T1000 (cell line): ENCODE results near the gene POU6F1.

Source experiments
- DNase-seq: peaks from one replicate; lab custom pipeline; 2025; ENCODE audit warnings: mixed read lengths; lab: John Stamatoyannopoulos, UW

The POU6F1 gene

GRCh38 chr12:51197736-51198567 is 19.9 kb downstream of the POU6F1 start:
- DNase-seq, result no peak

DNA sequence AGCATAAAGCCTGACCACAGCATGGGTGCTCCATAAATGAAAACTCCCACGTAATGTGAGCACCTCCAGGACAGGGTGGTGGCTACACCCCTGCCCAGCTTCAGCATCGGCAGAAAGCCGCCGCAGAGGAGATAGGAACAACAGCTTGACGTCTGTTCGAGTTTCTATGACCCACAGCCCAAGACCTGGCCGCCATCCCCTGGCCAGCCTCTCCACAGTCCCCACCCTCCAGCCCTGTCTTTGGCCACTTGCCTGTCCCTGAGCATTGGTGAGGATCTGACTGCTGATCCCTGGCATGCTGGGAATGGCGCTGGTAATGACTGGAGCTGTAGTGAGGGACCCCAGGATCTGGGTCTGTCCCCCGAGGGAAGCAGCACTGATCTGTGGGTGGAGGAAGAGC is 21.3 kb downstream of the POU6F1 start:
- no peak for DNase-seq

GRCh38 chr12:51195841-51196240 is 22.0 kb downstream of the POU6F1 start:
- no peak for DNase-seq

GRCh38 chr12:51192284-51192671 is 25.6 kb downstream of the POU6F1 start:
- DNase-seq, result no peak

GRCh38 chr12:51191516-51192283 is 26.2 kb downstream of the POU6F1 start:
- no peak for DNase-seq

GRCh38 chr12:51190820-51191219 is 27.0 kb downstream of the POU6F1 start:
- DNase-seq, result no peak

DNA sequence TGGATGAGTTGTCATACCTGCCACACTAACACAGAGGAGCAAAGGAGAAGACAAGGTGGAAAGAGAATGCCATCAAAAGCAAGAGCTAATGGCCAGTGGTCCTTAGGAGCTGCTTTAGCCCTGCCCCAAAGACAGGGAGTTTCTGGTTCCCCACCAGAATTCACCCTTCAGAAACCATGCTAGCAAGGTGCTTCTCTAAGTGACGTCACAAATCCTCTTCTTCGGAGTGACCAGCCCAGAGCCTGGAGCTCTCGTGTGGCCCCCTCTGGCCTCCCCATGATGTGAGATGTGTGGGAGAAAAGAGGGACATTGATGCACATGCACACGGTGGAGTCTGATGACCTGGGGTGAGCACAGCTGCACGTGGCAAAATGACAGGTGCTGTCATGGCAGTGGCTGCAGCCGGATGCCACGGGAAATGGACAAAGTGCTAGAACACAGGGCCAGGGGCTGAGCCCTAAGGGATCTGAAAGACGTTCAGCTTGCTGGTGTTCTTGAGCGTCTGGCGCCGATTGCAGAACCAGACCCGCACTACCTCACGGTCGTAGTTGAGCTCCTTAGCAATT is 28.0 kb downstream of the POU6F1 start:
- DNase-seq, result no peak

DNA sequence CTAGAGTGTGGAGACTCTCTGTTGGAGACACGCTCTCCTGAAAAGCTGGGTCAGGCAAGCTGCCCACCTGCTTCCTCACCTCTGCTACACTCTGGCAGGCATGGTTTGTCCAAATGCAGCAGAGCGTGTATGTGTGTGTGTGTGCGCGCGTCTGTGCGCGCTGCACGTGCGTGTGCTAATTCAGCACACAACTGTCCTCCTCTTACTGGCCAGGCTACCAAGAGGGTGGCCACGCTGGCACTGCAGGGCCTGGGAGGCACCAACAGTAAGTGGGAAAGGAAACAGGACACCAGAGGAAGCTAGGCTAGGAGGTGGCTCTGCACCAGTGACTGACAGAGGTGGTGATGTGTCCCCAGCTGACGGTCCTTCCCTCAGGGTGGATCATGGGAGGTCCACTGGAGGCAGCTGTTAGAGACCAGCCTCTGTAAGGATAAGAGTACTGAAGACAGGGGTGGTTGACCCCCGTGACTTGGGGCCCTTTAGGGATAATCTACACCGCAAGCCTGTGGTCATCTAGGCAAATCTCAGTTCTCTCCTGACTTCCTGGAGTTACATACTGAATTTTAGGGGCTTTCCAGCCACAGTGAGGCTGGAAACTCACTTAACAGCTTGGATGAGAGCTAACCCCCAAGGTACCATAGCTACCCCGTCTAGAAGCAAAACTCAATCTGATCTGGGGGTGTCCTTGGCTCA is 29.4 kb downstream of the POU6F1 start:
- no peak for DNase-seq

DNA sequence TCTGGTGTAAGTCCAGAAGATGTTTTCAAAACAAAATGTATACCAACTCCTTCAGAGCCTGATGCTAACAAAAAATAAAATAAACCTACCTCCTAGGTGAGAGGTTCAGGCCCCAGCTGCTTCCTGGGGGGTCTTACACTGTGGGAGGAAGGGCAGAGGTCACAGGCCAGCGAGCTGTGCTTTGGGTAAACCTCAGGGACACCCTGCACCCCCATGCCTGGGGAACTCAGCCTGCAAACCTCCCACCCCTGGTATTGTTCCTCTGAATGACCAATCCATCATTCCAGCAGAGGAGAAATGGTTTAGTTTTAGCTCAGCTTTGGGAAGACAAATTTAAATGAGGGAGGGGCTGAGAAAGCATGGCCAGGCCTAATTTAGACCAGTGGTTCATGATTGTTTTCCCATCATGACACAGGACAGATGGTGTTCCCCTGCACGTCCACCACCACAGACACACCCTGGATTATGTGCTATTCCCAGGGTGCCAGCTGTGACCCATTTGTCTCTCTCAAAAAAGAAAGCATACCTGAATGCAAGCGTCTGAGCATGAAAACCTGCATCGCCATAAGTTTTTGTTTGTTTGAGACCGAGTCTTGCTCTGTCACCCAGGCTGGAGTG is 30.4 kb downstream of the POU6F1 start:
- DNase-seq, result no peak

GRCh38 chr12:51186465-51187085 is 31.3 kb downstream of the POU6F1 start:
- no peak for DNase-seq

DNA sequence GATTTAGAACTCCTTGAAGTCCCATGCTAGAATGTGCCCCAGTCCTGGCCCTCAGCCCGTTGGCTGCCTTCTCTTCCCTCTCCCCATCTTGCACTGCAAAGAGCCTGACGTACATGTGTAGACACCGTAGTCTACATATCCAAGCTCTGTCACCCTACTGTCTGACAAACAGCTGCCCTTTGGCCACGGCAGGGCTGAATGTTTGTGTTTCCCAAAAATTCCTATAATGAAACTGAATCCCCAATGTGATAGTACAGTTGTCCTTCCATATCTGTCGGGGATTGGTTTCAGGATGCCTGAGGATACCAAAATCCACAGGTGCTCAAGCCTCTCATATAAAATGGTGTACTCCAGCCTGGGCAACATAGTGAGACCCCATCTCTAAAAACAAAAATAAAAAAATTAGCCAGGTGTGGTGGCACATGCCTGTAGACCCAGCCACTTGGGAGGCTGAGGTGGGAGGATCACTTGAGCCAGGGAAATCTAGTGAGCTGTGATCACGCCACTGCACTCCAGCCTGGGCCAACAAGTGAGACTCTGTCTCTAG is 32.6 kb downstream of the POU6F1 start:
- no peak for DNase-seq

DNA sequence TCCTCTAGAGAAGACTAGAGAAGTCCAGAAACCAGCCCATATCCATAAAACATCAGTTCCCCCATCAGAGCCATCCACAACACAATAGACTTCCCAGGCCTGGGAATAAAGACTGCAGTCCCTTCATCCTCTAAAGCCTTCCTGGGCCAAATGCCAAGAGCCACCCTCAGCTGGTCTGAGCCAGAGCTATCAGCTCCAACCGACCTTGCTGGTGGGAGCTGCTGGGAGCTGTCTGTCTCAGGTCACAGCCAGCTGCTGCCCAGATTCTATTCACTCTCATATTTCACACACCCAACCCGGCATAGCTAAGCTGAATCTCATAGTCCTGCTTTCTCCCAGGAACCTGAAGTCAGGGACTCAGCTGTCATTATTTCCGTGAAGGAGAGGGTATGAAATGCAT is 34.0 kb downstream of the POU6F1 start:
- no peak for DNase-seq

GRCh38 chr12:51183349-51183748 is 34.5 kb downstream of the POU6F1 start:
- no peak for DNase-seq

- DNase-seq, result no peak
These were observed 36.3 kb downstream of the POU6F1 start for GRCh38 chr12:51181558-51181957.

DNA sequence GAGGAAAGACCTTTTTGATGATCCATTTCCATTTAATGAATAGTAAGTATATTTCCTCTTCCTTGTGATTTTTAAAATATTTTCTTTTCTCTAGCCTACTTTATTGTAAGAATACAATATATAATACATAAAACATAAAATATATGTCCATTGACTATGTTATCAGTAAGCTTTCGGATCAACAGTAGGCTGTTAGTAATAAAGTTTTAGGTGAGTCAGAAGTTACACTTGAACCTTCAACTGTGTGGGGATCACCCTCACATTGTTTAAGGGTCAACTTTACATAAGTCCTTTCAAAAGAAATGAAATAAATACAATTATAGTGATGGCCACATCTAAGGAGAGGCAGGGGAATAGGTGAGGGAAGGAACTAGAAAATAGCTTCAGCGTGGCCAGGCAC is 40.0 kb downstream of the POU6F1 start:
- no peak for DNase-seq

DNA sequence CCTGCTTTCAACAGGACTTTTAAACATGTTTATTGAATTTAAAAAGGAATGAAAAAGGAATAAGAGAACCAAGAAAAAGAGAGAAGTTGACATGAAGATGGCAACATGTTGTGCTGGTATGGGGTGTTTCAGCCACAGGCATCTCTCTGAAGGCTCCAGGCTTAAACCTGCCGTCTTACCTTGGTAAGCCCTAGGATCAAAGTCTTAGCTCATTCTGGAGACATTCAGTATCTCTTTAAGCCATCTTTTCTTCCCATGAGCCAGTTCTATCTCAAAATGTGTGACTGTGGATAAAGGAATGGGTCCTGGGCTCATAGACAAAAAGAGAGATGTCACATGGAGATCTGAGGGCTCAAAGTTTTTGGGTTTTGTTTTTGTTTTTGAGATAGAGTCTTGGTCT is 43.4 kb downstream of the POU6F1 start:
- DNase-seq, result no peak

- DNase-seq, result peak; percentile 91
These were observed 45.1 kb downstream of the POU6F1 start, which contains the start of gene TFCP2 for GRCh38 chr12:51172515-51173431. Gene TFCP2 (minus strand): TSS chr12:51173135. CDS start chr12:51172422, 713 bp downstream.

DNA sequence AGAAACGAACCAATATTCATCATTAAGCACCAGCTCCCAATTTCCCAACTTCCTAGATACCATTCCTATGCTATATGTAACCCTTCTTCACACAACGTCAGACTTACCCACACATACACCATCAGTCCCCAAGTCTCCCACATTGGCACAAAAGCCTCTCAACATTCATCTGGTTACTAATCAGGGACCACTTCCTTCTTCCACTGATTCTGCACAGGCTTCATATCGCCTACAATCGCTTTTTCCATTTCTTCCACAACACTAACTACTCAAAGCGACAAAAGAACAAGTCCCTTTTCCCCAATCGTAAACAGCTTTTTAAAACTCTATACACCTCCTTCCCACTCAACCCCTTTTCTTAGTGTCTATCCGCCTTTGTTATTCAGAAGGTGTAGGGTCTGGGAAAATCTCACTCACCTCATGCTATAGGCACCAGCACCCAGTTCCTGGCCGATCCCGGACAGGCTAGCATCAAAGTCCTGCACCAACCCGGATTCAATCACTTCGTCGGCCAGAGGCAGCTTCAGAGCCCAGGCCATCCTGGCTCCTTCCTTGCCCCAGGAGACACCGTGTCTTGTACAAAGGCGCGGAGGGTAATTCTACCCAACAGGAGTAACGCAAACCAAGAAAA is 45.9 kb downstream of the POU6F1 start:
- no peak for DNase-seq

- DNase-seq, result no peak
These were observed 54.1 kb downstream of the POU6F1 start for GRCh38 chr12:51163795-51164194.
